Measurements from ENCODE around the gene PLCB4.

The PLCB4 gene

GRCh38 chr20:9508696-9509178 is 439.9 kb downstream of the PLCB4 start:
- DNase-seq: no peak

- no peak for DNase-seq
Observed at GRCh38 chr20:9509246-9509645, 440.4 kb downstream of the PLCB4 start.

GRCh38 chr20:9510911-9511310 is 442.0 kb downstream of the PLCB4 start:
- DNase-seq: no peak

GRCh38 chr20:9514072-9514460 is 445.2 kb downstream of the PLCB4 start:
- DNase-seq: no peak

DNA sequence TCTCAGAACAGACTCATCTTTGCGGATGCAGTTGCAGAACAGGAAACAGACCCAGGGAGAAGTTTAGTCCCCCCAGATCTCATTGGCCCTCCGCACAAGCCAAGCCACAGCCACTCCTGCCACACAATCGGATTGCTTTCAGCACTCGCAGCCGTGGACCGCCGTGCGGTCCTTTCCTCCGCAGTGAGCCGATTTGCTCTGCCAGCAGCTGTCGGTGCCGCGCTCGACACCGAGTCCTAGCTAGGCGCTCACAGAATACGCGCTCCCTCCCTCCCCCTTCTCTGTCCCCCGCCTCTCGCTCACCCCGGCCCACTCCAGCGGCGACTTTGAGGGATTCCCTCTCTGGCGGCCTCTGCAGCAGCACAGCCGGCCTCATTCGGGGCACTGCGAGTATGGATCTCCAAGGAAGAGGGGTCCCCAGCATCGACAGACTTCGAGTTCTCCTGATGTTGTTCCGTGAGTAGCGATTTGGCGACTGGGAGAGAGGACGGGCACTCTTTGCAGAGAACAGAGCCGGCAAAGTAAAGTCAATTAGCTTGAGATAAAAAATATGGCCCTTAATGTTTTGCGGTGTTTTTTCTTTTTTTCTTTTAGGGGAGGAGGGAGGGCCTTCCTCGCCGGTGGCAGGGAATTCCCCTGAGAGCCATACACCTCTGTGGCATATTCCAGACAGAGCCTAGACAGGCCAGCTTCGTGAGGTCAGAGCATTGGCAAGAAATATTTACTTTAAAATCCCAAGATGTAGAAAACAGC is 445.8 kb downstream of the PLCB4 start, which contains the start of gene LAMP5:
Gene LAMP5, plus strand, starts transcription at position 130 of the 753 bp plus-strand sequence. Its CDS starts 263 bp downstream, at position 393.
- no peak for DNase-seq

GRCh38 chr20:9515214-9515585 is 446.3 kb downstream of the PLCB4 start:
- DNase-seq: no peak

GRCh38 chr20:9515741-9516233 is 446.9 kb downstream of the PLCB4 start:
- DNase-seq: no peak

GRCh38 chr20:9516234-9516871 is 447.5 kb downstream of the PLCB4 start:
- no peak for DNase-seq

GRCh38 chr20:9517297-9518162 is 448.6 kb downstream of the PLCB4 start:
- DNase-seq: no peak

DNA sequence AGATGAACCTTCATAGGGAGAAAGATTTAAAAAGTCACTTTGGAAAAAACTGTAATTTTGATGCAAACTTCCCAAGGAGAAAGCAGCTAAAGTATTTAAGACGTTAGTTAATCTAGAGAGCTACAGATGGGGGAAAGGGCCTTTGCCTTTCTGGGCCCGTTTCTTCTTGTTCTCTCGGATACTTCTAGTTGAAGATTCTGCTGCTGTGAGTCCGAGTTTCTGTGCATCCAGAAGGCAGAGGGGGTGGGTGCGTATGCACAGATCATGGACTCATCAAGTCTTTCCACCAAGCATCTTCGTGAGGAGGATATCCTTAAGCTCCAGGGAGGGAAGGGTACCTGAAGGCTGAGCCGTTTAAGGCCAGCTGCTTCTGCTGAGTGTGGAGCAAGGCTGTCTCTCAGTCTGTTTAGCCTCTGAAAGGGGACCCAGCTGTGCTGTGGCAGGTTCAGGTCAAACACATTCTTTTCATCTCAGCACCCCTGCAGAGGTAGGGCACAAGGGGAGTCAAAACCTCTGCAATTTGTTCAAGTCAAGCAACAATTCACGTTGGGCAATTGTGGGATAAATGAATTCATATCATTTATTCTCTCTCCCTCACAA is 449.8 kb downstream of the PLCB4 start:
- DNase-seq: no peak

DNA sequence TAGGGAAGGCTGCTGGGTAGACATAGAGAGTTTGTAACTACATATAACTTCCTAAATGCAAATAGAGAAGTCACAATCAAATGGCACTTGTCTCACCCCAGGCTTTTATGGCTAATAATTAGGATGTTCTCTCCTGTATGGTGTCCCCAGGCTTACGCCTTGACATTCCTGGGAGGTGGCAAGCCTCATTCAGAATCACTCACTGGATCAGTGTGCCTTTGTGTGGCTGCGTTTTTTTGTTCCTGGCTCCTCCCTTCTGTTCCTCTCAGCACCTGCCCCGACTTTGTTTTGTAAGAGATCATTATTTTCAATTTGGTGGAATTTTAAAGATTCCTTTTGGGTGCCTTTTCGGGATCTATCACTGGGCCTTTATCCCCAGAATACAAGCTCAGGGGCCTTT is 451.2 kb downstream of the PLCB4 start:
- no peak for DNase-seq

DNA sequence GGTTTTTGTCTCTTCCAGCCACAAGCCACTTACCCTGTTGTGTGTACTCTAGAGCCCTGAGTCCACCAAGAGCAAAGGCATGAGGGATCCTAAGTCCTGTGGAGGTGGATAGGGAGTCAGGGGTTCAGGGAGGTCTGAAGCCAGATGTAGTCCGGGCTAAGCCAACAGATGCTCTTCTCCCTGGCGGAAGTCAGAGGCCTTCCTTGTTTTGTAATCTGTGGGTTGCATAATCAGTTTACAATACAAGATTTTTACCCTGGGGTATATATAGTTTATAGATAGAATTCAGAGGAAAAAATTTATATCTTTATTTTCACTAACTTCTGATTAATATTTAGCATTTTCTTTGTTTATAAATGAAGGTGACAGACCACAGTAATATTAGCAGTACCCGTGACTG is 454.7 kb downstream of the PLCB4 start:
- no peak for DNase-seq

All from bone marrow (tissue), 2 donors.